Stimulated activated CD8-positive, alpha-beta memory T cell treated with anti-CD3 and anti-CD28 coated beads, Interleukin-2, amount 100 ng/mL, for 48 hours (primary cell): ENCODE data around the gene CDC37L1.
"Not testable (repeated sequence)": the region's sequence is repeated elsewhere in the genome, so short reads cannot be mapped to it uniquely, and the experiment has no call there.

Experiments
- DNase-seq, 2 donors: peaks; one replicate each; pipeline ENCODE4 v3.0.0-alpha.2; 2020; ENCODE audit warnings: low read depth in 2 of 2

Gene CDC37L1

GRCh38 chr9:4679268-4680172 is at the start of gene CDC37L1:
Gene CDC37L1 (plus strand): TSS chr9:4679569. CDS start chr9:4679768, 199 bp downstream.
- DNase-seq, result peak; percentile 96 to 99

GRCh38 chr9:4630836-4631235 is 48.5 kb upstream of the CDC37L1 start:
- no peak for DNase-seq

GRCh38 chr9:4638968-4639367 is 40.4 kb upstream of the CDC37L1 start:
- no peak for DNase-seq

- DNase-seq, result no peak
Observed at GRCh38 chr9:4639420-4639819, 39.9 kb upstream of the CDC37L1 start.

- no peak for DNase-seq
Observed at GRCh38 chr9:4640027-4640426, 39.3 kb upstream of the CDC37L1 start.

DNA sequence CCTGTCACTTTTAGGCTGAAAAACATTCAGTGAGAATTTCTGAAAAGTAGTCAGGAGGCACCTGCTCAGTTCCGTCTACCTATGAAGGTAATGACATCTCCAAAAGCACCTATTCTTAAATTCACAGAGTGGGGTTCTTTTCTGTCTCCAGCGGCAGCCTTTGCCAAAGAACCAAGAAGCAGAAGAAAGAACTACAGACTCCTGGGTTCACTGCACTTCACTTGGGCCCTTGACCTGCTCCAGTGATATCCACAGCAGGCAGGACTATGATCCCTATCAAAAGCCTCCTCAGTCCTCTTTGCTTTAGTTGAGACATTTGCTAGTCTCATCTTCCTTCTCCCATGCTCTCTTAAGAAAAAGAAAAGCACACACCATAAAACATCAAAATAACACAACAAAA is 37.0 kb upstream of the CDC37L1 start:
- no peak for DNase-seq

DNA sequence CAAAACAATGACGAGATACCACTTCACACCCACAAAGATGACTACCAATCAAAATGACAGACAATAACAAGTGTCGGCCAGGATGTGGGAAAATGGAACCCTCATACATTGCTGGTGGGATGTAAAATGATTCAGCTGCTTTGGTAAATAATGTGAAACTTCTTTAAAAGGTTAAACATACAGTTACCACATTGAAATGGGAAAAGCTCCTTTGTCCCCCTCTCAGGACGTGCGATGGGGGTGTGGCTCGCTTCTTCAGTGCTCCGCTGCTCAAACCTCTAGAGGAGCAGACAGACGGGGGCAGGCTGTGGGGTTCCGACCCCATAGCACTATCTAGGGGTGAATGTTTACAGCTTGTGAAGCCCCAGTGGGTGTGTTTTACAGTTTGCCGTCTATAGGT is 25.3 kb upstream of the CDC37L1 start:
- DNase-seq, result no peak

GRCh38 chr9:4654538-4654937 is 24.8 kb upstream of the CDC37L1 start:
- no peak for DNase-seq

DNA sequence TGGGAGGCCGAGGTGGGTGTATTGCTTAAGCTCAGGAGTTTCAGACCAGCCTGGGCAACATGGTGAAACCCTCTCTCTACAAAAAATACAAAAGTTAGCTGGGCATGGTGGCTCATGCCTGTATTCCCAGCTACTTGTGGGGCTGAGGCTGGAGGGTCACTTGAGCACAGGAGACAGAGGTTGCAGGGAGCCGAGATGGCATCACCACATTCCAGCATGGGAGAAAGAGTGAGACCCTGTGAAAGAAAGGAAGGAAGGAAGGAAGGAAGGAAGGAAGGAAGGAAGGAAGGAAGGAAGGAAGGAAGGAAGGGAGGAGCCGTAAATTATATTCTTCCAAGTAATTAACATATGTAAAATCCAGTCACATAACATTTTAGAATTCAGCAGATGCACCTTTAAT is 23.2 kb upstream of the CDC37L1 start:
- not testable (repeated sequence) for DNase-seq

GRCh38 chr9:4656621-4657020 is 22.7 kb upstream of the CDC37L1 start:
- DNase-seq, result no peak

- no peak for DNase-seq
Observed at GRCh38 chr9:4657426-4658159, 21.8 kb upstream of the CDC37L1 start.

GRCh38 chr9:4660665-4661064 is 18.7 kb upstream of the CDC37L1 start:
- DNase-seq, result not testable (repeated sequence)

GRCh38 chr9:4661165-4661564 is 18.2 kb upstream of the CDC37L1 start:
- no peak for DNase-seq

DNA sequence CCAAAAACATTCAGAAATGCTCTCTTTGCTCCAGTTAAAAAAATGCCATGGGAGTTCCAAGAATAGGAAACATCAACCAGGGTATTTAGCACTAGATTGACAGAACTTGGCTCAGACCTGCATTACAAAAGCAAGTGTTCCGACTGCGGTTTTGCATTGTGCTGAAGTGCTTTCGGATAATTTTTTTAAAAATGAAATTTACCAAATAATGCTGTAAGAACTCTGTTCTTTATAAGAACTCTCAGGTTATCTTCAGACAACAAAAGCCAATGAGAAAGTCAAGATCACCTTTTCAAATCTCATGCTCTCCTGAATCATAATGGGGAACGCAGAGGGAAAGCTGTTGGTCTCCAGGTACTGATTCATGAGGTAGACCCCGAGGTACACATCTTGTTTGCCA is 17.8 kb upstream of the CDC37L1 start:
- no peak for DNase-seq

GRCh38 chr9:4662108-4662988 is 17.0 kb upstream of the CDC37L1 start, which contains the start of gene PLPP6:
Gene PLPP6 (plus strand): TSS chr9:4662294. CDS start chr9:4662376, 82 bp downstream.
- peak; percentile 60 to 68 for DNase-seq

DNA sequence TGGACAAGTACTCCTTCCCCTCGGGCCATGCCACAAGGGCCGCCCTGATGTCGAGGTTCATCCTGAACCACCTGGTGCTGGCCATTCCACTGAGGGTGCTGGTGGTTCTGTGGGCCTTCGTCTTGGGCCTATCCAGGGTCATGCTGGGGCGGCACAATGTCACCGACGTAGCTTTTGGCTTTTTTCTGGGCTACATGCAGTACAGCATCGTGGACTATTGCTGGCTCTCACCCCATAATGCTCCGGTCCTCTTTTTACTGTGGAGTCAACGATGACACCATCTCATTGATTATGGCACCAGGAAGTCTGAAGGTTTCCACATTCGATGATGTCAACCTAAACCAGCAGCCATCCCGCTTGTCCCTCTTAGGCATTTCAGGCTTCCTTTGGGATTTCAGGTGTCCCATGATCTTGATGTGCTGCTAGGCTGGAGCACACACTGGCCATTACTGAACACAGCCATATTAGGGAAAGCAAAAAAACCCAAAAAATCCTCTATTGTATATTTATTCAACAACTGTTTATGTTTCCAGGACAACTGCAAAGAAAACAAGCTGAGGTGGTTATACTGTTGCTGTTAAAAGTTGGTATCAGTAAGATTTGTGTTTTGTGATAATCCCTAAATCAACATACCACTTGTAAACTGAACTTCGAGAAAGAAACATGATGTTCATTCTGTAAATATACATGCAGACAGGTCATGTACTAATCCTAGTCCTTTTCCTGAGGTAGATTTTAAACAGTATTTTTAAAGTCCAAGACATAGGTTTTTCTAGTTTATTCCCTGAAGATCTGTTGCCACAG is 16.2 kb upstream of the CDC37L1 start:
- DNase-seq, result no peak

GRCh38 chr9:4663956-4664355 is 15.4 kb upstream of the CDC37L1 start:
- no peak for DNase-seq

DNA sequence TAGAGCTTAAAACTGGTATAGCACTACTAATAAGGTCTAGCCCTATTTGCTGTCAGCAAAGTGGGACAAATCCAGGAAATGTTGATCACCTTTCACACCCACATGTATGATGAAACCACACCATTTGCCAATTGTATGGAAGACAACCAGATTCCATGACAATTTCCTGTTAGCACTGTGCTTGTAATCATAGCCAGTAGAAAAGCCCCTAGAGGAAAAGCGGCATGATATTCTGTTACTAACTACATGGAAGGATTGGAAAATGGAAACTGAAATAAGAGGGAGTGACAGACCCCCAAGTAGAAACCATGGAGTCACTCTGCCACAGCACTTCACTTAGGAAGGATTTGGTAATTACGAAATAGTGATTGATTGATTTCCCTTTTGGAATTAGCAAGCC is 14.0 kb upstream of the CDC37L1 start:
- DNase-seq, result no peak

- peak in 1 of 2 donors; percentile 20 for DNase-seq
Observed at GRCh38 chr9:4666042-4666699, 13.2 kb upstream of the CDC37L1 start, which contains the start of gene SPATA6L. Gene SPATA6L (minus strand): TSS chr9:4666480. CDS start chr9:4666250, 230 bp downstream.

- DNase-seq, result no peak
Observed at GRCh38 chr9:4667681-4668080, 11.7 kb upstream of the CDC37L1 start.
